ENCODE results near the gene ARID3A.

The ARID3A gene

DNA sequence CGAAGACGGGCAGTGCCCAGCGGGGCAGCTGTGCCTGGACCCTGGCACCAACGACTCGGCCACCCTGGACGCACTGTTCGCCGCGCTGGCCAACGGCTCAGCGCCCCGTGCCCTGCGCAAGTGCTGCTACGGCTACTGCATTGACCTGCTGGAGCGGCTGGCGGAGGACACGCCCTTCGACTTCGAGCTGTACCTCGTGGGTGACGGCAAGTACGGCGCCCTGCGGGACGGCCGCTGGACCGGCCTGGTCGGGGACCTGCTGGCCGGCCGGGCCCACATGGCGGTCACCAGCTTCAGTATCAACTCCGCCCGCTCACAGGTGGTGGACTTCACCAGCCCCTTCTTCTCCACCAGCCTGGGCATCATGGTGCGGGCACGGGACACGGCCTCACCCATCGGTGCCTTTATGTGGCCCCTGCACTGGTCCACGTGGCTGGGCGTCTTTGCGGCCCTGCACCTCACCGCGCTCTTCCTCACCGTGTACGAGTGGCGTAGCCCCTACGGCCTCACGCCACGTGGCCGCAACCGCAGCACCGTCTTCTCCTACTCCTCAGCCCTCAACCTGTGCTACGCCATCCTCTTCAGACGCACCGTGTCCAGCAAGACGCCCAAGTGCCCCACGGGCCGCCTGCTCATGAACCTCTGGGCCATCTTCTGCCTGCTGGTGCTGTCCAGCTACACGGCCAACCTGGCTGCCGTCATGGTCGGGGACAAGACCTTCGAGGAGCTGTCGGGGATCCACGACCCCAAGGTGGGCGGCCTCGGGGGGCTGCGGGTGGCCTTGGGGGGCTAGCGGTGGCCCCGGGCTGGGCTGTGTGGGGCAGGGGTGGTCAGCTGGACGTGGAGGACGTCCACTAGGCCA, 79.2 kb downstream of the ARID3A start:
- Histone ChIP-seq H3K27me3 (ENCODE audit: control insufficient read depth, insufficient read depth, low read length, poor library complexity, severe bottlenecking) (peaks cover 27% of the 10 kb centered on the region), H3K27ac (ENCODE audit: insufficient read depth, low read depth, low read length, poor library complexity, severe bottlenecking) (no peak overlapping the region), H3K36me3 (ENCODE audit: control insufficient read depth, insufficient read depth, low read length) (no peaks in the 10 kb centered on the region), H3K4me1 (ENCODE audit: control insufficient read depth, insufficient read depth, low read length) (no peaks in the 10 kb centered on the region), H3K9me3 (ENCODE audit: control insufficient read depth, low read length) (no peaks in the 10 kb centered on the region), H3K4me3 (ENCODE audit: insufficient read depth, low read depth, low read length) (no peak overlapping the region)
- 93% methylated on average over 69 to 70 of the region's 70 CpGs for WGBS, 2 experiments

DNA sequence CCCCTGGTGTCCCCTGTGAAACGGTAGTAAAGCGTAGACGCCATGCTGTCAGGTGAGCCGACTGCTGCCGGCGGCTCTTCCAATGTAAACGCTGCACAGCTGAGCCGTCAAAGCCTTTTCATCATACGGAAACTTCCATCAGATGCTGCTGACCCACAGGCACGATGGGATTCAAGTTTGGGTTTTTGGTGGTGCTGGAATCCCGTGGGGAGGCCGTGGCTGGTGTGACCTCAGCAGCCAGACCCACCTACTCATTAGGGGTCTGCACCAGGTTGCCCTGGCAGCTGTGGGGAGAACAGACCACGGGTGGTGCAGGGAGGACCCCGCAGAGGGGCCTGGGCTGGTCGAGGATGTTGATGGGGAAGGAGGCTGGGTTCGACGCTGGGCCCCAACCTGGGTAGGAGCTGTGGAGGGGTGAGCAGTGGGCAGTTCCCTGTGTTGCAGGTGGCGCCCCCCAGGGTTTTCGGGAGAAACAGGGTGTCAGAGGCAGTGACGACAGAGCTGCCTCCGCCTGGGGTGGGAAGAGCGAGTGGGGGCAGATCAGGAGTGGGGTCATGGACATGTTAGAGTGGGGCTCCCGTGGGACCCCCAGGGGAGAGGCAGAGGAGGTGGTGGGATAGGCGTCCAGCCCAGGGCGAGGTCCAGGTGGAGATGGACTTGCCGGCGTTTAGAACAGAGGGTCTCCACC, 81.0 kb downstream of the ARID3A start:
- no peaks in the 10 kb centered on the region for H3K9me3 ChIP-seq (ENCODE audit: control insufficient read depth, low read length)
- H3K4me3 ChIP-seq (ENCODE audit: insufficient read depth, low read depth, low read length) = no peak overlapping the region
- H3K27me3 ChIP-seq (ENCODE audit: control insufficient read depth, insufficient read depth, low read length, poor library complexity, severe bottlenecking) = peaks cover 9% of the 10 kb centered on the region
- no peak overlapping the region for H3K27ac ChIP-seq (ENCODE audit: insufficient read depth, low read depth, low read length, poor library complexity, severe bottlenecking)
- no peaks in the 10 kb centered on the region for H3K4me1 ChIP-seq (ENCODE audit: control insufficient read depth, insufficient read depth, low read length)
- WGBS, 2 experiments = 90 to 92% methylated on average over 27 of the region's 27 CpGs
- no peaks in the 10 kb centered on the region for H3K36me3 ChIP-seq (ENCODE audit: control insufficient read depth, insufficient read depth, low read length)

DNA sequence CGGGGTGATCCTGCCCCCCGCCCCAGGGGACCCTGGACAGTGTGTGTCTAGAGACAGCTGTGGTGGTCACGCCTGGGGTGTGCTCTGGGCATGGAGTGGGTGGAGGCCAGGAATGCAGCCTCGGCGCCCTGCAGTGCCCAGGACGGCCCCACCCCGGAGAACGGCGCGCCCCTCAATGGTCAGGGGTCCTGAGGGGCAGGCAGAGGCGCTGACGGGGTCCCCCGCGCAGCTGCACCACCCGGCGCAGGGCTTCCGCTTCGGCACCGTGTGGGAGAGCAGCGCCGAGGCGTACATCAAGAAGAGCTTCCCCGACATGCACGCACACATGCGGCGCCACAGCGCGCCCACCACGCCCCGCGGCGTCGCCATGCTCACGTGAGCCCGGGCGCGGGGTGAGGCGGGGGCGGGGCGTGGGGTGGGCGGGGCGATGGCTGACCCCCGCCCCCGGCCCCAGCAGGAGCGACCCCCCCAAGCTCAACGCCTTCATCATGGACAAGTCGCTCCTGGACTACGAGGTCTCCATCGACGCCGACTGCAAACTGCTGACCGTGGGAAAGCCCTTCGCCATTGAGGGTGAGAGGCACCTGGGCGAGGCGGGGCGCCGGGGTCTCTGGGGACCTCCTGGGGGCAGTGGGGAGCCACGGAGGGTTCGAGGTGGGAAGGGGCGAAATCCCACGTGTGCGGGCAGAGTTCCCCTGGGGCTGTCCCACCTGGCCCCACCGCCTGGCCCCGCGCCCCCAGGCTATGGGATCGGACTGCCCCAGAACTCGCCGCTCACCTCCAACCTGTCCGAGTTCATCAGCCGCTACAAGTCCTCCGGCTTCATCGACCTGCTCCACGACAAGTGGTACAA, 81.8 kb downstream of the ARID3A start:
- 95 to 96% methylated on average over 73 of the region's 73 CpGs for WGBS, 2 experiments
- Histone ChIP-seq H3K9me3 (ENCODE audit: control insufficient read depth, low read length) (no peaks in the 10 kb centered on the region), H3K4me1 (ENCODE audit: control insufficient read depth, insufficient read depth, low read length) (no peaks in the 10 kb centered on the region), H3K36me3 (ENCODE audit: control insufficient read depth, insufficient read depth, low read length) (peaks cover 5% of the 10 kb centered on the region), H3K4me3 (ENCODE audit: insufficient read depth, low read depth, low read length) (no peak overlapping the region), H3K27ac (ENCODE audit: insufficient read depth, low read depth, low read length, poor library complexity, severe bottlenecking) (no peak overlapping the region), H3K27me3 (ENCODE audit: control insufficient read depth, insufficient read depth, low read length, poor library complexity, severe bottlenecking) (peaks cover 2% of the 10 kb centered on the region)

DNA sequence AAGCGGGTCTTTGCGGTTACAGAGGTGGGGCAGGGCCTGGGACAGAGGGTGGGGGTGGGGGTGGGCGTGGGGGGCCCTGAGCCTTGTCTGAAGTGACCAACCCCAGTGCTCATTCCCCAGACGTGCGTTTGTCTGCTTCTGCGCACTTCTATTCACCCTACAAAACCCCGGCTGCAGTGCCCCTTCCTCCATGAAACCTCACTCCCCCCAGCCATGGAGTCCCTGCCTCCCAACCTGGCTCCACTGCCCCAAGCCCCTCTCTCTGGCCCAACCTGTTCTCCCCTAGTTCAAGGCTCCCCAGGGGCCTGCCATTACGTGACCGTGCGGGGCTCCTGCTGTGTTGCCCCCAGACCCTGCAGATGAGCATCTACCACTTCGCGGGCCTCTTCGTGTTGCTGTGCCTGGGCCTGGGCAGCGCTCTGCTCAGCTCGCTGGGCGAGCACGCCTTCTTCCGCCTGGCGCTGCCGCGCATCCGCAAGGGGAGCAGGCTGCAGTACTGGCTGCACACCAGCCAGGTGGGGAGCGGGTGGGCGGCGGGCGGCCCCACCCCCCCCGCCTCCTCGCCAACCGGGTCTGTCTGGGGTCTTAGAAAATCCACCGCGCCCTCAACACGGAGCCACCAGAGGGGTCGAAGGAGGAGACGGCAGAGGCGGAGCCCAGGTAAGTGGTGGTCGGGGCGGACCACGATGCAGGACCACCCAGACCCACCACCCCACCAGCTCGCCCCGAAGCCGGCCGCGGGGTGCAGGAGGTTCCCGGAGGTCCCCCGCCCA, 82.6 kb downstream of the ARID3A start:
- Histone ChIP-seq H3K27me3 (ENCODE audit: control insufficient read depth, insufficient read depth, low read length, poor library complexity, severe bottlenecking) (no peaks in the 10 kb centered on the region), H3K36me3 (ENCODE audit: control insufficient read depth, insufficient read depth, low read length) (peaks cover 5% of the 10 kb centered on the region), H3K9me3 (ENCODE audit: control insufficient read depth, low read length) (no peaks in the 10 kb centered on the region), H3K4me3 (ENCODE audit: insufficient read depth, low read depth, low read length) (no peak overlapping the region), H3K4me1 (ENCODE audit: control insufficient read depth, insufficient read depth, low read length) (no peaks in the 10 kb centered on the region), H3K27ac (ENCODE audit: insufficient read depth, low read depth, low read length, poor library complexity, severe bottlenecking) (no peak overlapping the region)
- WGBS, 2 experiments = 93% methylated on average over 45 of the region's 45 CpGs

DNA sequence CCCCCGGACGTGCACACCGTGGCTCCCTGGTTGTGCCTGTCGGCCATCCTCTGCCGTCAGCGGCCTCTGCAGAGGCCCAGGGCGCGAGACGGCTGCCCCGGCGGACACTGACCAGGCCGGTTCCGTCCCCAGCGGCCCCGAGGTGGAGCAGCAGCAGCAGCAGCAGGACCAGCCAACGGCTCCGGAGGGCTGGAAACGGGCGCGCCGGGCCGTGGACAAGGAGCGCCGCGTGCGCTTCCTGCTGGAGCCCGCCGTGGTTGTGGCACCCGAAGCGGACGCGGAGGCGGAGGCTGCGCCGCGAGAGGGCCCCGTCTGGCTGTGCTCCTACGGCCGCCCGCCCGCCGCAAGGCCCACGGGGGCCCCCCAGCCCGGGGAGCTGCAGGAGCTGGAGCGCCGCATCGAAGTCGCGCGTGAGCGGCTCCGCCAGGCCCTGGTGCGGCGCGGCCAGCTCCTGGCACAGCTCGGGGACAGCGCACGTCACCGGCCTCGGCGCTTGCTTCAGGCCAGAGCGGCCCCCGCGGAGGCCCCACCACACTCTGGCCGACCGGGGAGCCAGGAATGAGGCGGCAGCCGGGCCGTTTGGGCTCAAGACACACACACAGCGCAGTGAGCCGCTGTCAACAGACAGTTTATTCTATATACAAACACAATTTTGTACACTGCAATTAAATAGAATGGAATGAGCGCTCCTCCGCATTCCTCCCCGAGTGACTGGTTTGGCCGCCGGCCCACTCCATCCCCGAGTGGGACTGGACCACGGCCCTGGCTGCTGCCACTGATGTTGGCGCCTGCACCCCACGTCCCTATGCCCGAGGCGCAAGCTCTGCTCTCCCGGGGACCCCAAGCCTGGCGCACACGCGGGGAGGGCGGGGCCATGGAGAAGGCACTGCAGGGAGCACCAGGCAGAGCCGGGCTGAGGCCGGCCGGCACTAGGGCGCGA, 83.5 kb downstream of the ARID3A start:
- 95% methylated on average over 92 of the region's 92 CpGs for WGBS, 2 experiments
- H3K4me1 ChIP-seq (ENCODE audit: control insufficient read depth, insufficient read depth, low read length) = no peaks in the 10 kb centered on the region
- no peaks in the 10 kb centered on the region for H3K9me3 ChIP-seq (ENCODE audit: control insufficient read depth, low read length)
- no peaks in the 10 kb centered on the region for H3K27me3 ChIP-seq (ENCODE audit: control insufficient read depth, insufficient read depth, low read length, poor library complexity, severe bottlenecking)
- H3K4me3 ChIP-seq (ENCODE audit: insufficient read depth, low read depth, low read length) = no peak overlapping the region
- H3K27ac ChIP-seq (ENCODE audit: insufficient read depth, low read depth, low read length, poor library complexity, severe bottlenecking) = no peak overlapping the region
- peaks cover 5% of the 10 kb centered on the region for H3K36me3 ChIP-seq (ENCODE audit: control insufficient read depth, insufficient read depth, low read length)

DNA sequence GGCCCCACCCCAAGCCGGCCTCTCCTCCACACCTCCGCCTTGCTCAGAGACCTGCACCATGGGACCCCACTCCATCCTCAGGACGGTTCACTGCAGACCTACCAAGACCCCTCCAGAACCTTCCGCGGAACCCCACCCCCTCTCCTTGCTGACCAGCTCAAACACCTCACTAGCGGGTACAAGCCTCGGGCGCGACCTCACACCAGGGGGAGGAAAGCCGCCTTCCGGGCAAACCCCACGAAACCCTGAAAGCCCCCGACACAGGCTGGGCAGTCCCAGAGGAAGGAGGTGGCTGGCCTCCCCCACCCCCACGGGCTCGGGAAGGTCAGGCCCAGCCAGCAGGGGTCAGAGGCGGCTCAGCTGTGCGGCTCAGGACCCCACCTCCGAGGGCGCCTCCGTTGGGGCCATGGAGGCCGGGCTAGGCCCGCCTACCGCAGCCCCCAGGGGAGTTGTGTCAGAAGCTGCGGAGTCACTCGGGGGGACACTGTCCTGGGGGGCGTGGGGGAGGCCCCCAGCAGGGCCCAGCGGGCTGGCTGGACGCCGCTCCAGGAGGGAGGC, 84.2 kb downstream of the ARID3A start:
- 92 to 94% methylated on average over 29 of the region's 29 CpGs for WGBS, 2 experiments
- H3K4me3 ChIP-seq (ENCODE audit: insufficient read depth, low read depth, low read length) = no peak overlapping the region
- no peaks in the 10 kb centered on the region for H3K4me1 ChIP-seq (ENCODE audit: control insufficient read depth, insufficient read depth, low read length)
- H3K27me3 ChIP-seq (ENCODE audit: control insufficient read depth, insufficient read depth, low read length, poor library complexity, severe bottlenecking) = no peaks in the 10 kb centered on the region
- H3K36me3 ChIP-seq (ENCODE audit: control insufficient read depth, insufficient read depth, low read length) = peaks cover 5% of the 10 kb centered on the region
- no peak overlapping the region for H3K27ac ChIP-seq (ENCODE audit: insufficient read depth, low read depth, low read length, poor library complexity, severe bottlenecking)
- H3K9me3 ChIP-seq (ENCODE audit: control insufficient read depth, low read length) = no peaks in the 10 kb centered on the region

DNA sequence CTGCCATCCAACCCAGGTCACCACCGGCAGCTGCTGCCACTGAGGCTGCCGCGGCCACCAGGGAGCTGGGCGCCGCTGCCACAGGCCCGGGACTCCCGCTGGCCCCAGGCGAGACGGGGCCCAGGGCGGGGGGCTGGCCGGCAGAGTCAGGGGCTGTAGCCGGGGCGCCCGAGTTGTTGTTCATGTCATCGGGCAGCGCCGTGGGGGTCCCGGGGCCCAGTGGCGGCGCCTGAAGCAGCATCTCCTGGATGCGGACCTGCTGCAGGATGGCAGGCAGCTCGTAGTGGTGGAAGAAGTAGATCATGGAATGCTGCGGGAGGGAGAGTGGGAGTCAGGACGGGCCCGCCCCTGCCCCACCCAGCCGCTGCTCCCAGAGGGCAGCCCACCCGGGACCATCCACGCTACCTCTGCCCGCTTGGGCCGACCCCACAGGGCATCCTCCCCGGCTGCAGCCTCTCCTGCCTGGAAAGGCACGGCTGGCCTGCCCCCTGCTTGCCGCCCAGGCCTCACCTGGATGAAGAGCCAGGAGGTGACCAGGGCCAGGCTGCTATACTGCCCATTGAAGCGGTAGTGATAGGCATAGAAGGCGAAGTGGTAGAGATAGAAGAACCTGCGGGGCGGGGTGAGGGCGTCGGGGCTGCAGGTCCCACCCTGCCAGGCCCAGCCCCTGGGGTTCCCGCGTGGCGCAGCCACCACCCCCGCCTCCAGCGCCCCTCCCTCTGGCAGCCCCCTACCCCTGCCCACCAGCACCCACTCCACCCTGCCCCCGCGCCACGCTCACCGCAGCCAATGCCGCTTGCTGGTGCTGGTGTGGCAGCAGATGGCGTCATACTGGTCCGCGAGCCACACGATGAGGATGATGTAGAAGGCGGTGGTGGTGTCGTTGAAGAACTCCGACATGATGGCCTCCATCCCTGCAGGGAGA, 85.0 kb downstream of the ARID3A start:
- Histone ChIP-seq H3K36me3 (ENCODE audit: control insufficient read depth, insufficient read depth, low read length) (peaks cover 5% of the 10 kb centered on the region), H3K27ac (ENCODE audit: insufficient read depth, low read depth, low read length, poor library complexity, severe bottlenecking) (no peak overlapping the region), H3K27me3 (ENCODE audit: control insufficient read depth, insufficient read depth, low read length, poor library complexity, severe bottlenecking) (no peaks in the 10 kb centered on the region), H3K4me1 (ENCODE audit: control insufficient read depth, insufficient read depth, low read length) (peaks cover 5% of the 10 kb centered on the region), H3K9me3 (ENCODE audit: control insufficient read depth, low read length) (no peaks in the 10 kb centered on the region), H3K4me3 (ENCODE audit: insufficient read depth, low read depth, low read length) (no peak overlapping the region)
- WGBS, 2 experiments = 95% methylated on average over 56 of the region's 56 CpGs

DNA sequence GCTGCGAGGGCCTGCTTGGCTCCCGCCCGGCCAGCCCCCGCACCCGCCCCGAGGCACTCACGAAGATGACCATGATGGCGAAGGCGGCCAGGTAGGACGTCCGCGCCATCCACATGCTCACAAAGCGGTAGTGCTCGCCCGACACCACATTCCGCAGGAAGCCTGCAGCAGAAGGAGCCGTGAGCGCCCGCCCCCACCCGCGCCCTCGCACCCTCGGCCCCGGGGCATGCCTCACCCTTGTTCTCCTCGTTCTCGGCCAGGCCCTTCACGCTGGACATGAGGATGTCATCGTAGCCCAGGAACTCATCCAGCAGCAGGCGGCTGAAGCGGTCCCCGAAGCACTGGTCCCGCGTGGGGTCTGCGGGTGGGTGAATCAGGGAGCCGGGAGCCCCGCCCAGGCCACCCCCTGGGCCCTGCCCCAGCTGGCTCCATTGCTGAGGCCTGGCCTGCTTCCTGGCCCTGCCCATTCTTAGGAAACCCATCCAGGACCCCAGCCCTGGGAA, 86.0 kb downstream of the ARID3A start:
- Histone ChIP-seq H3K4me3 (ENCODE audit: insufficient read depth, low read depth, low read length) (no peak overlapping the region), H3K27me3 (ENCODE audit: control insufficient read depth, insufficient read depth, low read length, poor library complexity, severe bottlenecking) (no peaks in the 10 kb centered on the region), H3K36me3 (ENCODE audit: control insufficient read depth, insufficient read depth, low read length) (peaks cover 5% of the 10 kb centered on the region), H3K9me3 (ENCODE audit: control insufficient read depth, low read length) (no peaks in the 10 kb centered on the region), H3K4me1 (ENCODE audit: control insufficient read depth, insufficient read depth, low read length) (peaks cover 14% of the 10 kb centered on the region), H3K27ac (ENCODE audit: insufficient read depth, low read depth, low read length, poor library complexity, severe bottlenecking) (no peak overlapping the region)
- 97% methylated on average over 36 of the region's 36 CpGs for whole genome bisulfite sequencing, 2 experiments

All from ectodermal cell (in vitro differentiated cells).